Activated CD4-positive, alpha-beta memory T cell treated with anti-CD3 and anti-CD28 coated beads, Interleukin-2, amount 10 ng/mL, durations not matched to agents 7 days and 5 days (primary cell): ENCODE results near the gene C12orf57. TPM values are rescaled to one million over a fixed set of nuclear protein-coding genes. Genes with fewer than 3 reads are reported as not detected.
A peak's percentile ranks its signal among the peaks of the same experiment; 100 is the strongest.

Source experiments
- CTCF ChIA-PET: fragments of 350-600 bp; sonication (Branson Sonifier 250); formaldehyde crosslinking; loops from one replicate; lab custom pipeline; 2021; ENCODE audit warnings: antibody characterized with exemption, inconsistent platforms; lab: Charles Lee
- POLR2A ChIA-PET: fragments of 350-600 bp; sonication (Branson Sonifier 250); formaldehyde crosslinking; loops from one replicate; lab custom pipeline; 2021; ENCODE audit warnings: antibody characterized with exemption; lab: Charles Lee
- DNase-seq: peaks from one replicate; pipeline ENCODE4 v3.0.0-alpha.2; 2020
- H3K27ac Mint-ChIP-seq: one replicate; pipeline ENCODE4 v1.8.0; 2021; ENCODE audit warnings: mild to moderate bottlenecking, mixed read lengths
- H3K27me3 Mint-ChIP-seq: one replicate; pipeline ENCODE4 v1.8.0; 2021; ENCODE audit warnings: mixed read lengths
- H3K36me3 Mint-ChIP-seq: one replicate; pipeline ENCODE4 v1.8.0; 2021; ENCODE audit warnings: low read depth, mixed read lengths
- H3K4me1 Mint-ChIP-seq: one replicate; pipeline ENCODE4 v1.8.0; 2021; ENCODE audit warnings: mixed read lengths
- H3K4me3 Mint-ChIP-seq: one replicate; pipeline ENCODE4 v1.8.0; 2021; ENCODE audit warnings: mild to moderate bottlenecking, mixed read lengths
- H3K9me3 Mint-ChIP-seq: one replicate; pipeline ENCODE4 v1.8.0; 2021; ENCODE audit warnings: mixed read lengths
- total RNA-seq, 2 experiments: library from RNA; stranded (reverse); gene quantifications; one replicate each; pipeline ENCODE4 v1.2.3, GENCODE V29; 2021

The C12orf57 gene
- total RNA-seq, 2 experiments from 2014 or later = 141 TPM

- DNase-seq = no peak
- ChIA-PET POLR2A (interaction anchor here (0.9 to 11.8 kb wide), 12 partner anchors 8 to 157 kb away, joined by 3 to 1188 read pairs (median 8); partner anchors contain the start of genes ATN1, C12orf57, CDCA3 and EMG1), CTCF (interaction anchor here (0.8 to 11.2 kb wide), 10 partner anchors 8 to 162 kb away, joined by 3 to 465 read pairs (median 9); partner anchors contain the start of genes C12orf57, LPCAT3, RNU7-1 and SPSB2)
- Mint-ChIP-seq H3K36me3 (peaks cover 51% of the 10 kb centered on the region), H3K4me1 (peaks cover 79% of the 10 kb centered on the region), H3K27ac (peak overlapping the region; percentile 99), H3K27me3 (no peaks in the 10 kb centered on the region), H3K9me3 (no peaks in the 10 kb centered on the region), H3K4me3 (peak overlapping the region; percentile 94)
Measured at GRCh38 chr12:6951551-6952120, 7.8 kb downstream of the C12orf57 start.

GRCh38 chr12:6952121-6952862, 8.5 kb downstream of the C12orf57 start:
- ChIA-PET CTCF (interaction anchor here (0.8 to 11.2 kb wide), 8 partner anchors 8 to 161 kb away, joined by 3 to 465 read pairs (median 10); partner anchors contain the start of genes C12orf57, RNU7-1 and SPSB2), POLR2A (interaction anchor here (0.8 to 11.8 kb wide), 11 partner anchors 8 to 229 kb away, joined by 3 to 1188 read pairs (median 9); partner anchors contain the start of genes ATN1, C12orf57, CDCA3 and COPS7A)
- Mint-ChIP-seq H3K9me3 (no peaks in the 10 kb centered on the region), H3K4me1 (peaks cover 79% of the 10 kb centered on the region), H3K36me3 (peaks cover 58% of the 10 kb centered on the region), H3K27me3 (no peaks in the 10 kb centered on the region), H3K27ac (peak overlapping the region; percentile 99), H3K4me3 (peak overlapping the region; percentile 94)
- no peak for DNase-seq

GRCh38 chr12:6952863-6953441, 9.1 kb downstream of the C12orf57 start:
- Mint-ChIP-seq H3K27me3 (no peaks in the 10 kb centered on the region), H3K27ac (peak overlapping the region; percentile 99), H3K9me3 (no peaks in the 10 kb centered on the region), H3K4me1 (peaks cover 79% of the 10 kb centered on the region), H3K36me3 (peaks cover 64% of the 10 kb centered on the region), H3K4me3 (peak overlapping the region; percentile 94)
- ChIA-PET CTCF (interaction anchor here (1.0 to 11.2 kb wide), 7 partner anchors 8 to 160 kb away, joined by 4 to 465 read pairs (median 11); partner anchors contain the start of genes C12orf57, RNU7-1 and SPSB2), POLR2A (interaction anchor here (0.8 to 11.8 kb wide), 10 partner anchors 7 to 229 kb away, joined by 3 to 1188 read pairs (median 9); partner anchors contain the start of genes ATN1, C12orf57, CDCA3 and COPS7A)
- DNase-seq = no peak

GRCh38 chr12:6953442-6954315, 9.9 kb downstream of the C12orf57 start:
- no peaks in the 10 kb centered on the region for H3K27me3 Mint-ChIP-seq
- CTCF ChIA-PET = interaction anchor here (1.1 to 11.2 kb wide), 6 partner anchors 7 to 82 kb away, joined by 4 to 465 read pairs (median 10); partner anchors contain the start of genes C12orf57 and RNU7-1

GRCh38 chr12:6954316-6955107, 10.7 kb downstream of the C12orf57 start:
- POLR2A ChIA-PET = interaction anchor here (0.8 to 13.2 kb wide), 7 partner anchors 7 to 153 kb away, joined by 3 to 1188 read pairs (median 3); partner anchors contain the start of genes C12orf57, EMG1, PHB2 and PTPN6
- Mint-ChIP-seq H3K36me3 (peaks cover 80% of the 10 kb centered on the region), H3K4me1 (peaks cover 82% of the 10 kb centered on the region), H3K4me3 (peak overlapping the region; percentile 94), H3K27ac (peak overlapping the region; percentile 99), H3K9me3 (no peaks in the 10 kb centered on the region), H3K27me3 (no peaks in the 10 kb centered on the region)
- CTCF ChIA-PET = interaction anchor here (0.6 to 1.3 kb wide), 4 partner anchors 10 to 82 kb away, joined by 3 to 8 read pairs (median 5); no protein-coding TSS in a partner anchor
- DNase-seq = no peak

More at GRCh38 chr12:6953442-6954315, 9.9 kb downstream of the C12orf57 start:
- POLR2A ChIA-PET = interaction anchor here (0.8 to 13.2 kb wide), 13 partner anchors 6 to 155 kb away, joined by 3 to 1188 read pairs (median 5); partner anchors contain the start of genes ATN1, C12orf57, EMG1 and PHB2
- no peaks in the 10 kb centered on the region for H3K9me3 Mint-ChIP-seq
- DNase-seq = peak; percentile 84
- H3K4me1 Mint-ChIP-seq = peaks cover 81% of the 10 kb centered on the region
- H3K36me3 Mint-ChIP-seq = peaks cover 72% of the 10 kb centered on the region
- H3K4me3 Mint-ChIP-seq = peak overlapping the region; percentile 94
- peak overlapping the region; percentile 99 for H3K27ac Mint-ChIP-seq

- Mint-ChIP-seq H3K9me3 (no peaks in the 10 kb centered on the region), H3K4me1 (peaks cover 83% of the 10 kb centered on the region), H3K27me3 (no peaks in the 10 kb centered on the region), H3K36me3 (peaks cover 86% of the 10 kb centered on the region), H3K27ac (peak overlapping the region; percentile 99), H3K4me3 (peak overlapping the region; percentile 94)
- no peak for DNase-seq
- POLR2A ChIA-PET = interaction anchor here (1.1 to 13.2 kb wide), 2 partner anchors 8 to 11 kb away, joined by 3 to 1188 read pairs; partner anchors contain the start of genes C12orf57, PTPN6 and RNU7-1
- CTCF ChIA-PET = interaction anchor here (0.6 to 12.2 kb wide), 3 partner anchors 7 to 17 kb away, joined by 3 to 465 read pairs (median 8); partner anchors contain the start of genes C12orf57, PTPN6 and RNU7-1
Measured at GRCh38 chr12:6955108-6956020, 11.5 kb downstream of the C12orf57 start.

GRCh38 chr12:6956021-6956727, 12.4 kb downstream of the C12orf57 start:
- H3K4me3 Mint-ChIP-seq = peak overlapping the region; percentile 48
- H3K9me3 Mint-ChIP-seq = no peaks in the 10 kb centered on the region
- POLR2A ChIA-PET = interaction anchor here (1.2 to 13.2 kb wide), 5 partner anchors 8 to 105 kb away, joined by 3 to 1188 read pairs (median 32); partner anchors contain the start of genes C12orf57, CDCA3, EMG1 and PHB2
- no peaks in the 10 kb centered on the region for H3K27me3 Mint-ChIP-seq
- H3K36me3 Mint-ChIP-seq = peaks cover 94% of the 10 kb centered on the region
- DNase-seq = no peak
- H3K27ac Mint-ChIP-seq = peak overlapping the region; percentile 99
- CTCF ChIA-PET = interaction anchor here (1.4 to 12.2 kb wide), 2 partner anchors 8 to 152 kb away, joined by 4 to 465 read pairs; partner anchors contain the start of genes C12orf57, PTPN6 and RNU7-1
- peaks cover 84% of the 10 kb centered on the region for H3K4me1 Mint-ChIP-seq

- CTCF ChIA-PET = interaction anchor here (0.6 to 12.2 kb wide), 5 partner anchors 9 to 151 kb away, joined by 4 to 465 read pairs (median 7); partner anchors contain the start of genes C12orf57, PTPN6, RNU7-1 and SPSB2
Measured at GRCh38 chr12:6957151-6957701, 13.4 kb downstream of the C12orf57 start.

More at GRCh38 chr12:6957151-6957701, 13.4 kb downstream of the C12orf57 start:
- H3K27ac Mint-ChIP-seq = peak overlapping the region; percentile 99
- peak; percentile 58 for DNase-seq
- POLR2A ChIA-PET = interaction anchor here (0.5 to 13.2 kb wide), 11 partner anchors 9 to 422 kb away, joined by 3 to 1188 read pairs (median 15); partner anchors contain the start of genes C12orf57, C1RL, CDCA3 and EMG1
- H3K4me1 Mint-ChIP-seq = peaks cover 95% of the 10 kb centered on the region
- no peaks in the 10 kb centered on the region for H3K27me3 Mint-ChIP-seq
- H3K4me3 Mint-ChIP-seq = peak overlapping the region; percentile 48
- H3K9me3 Mint-ChIP-seq = no peaks in the 10 kb centered on the region
- H3K36me3 Mint-ChIP-seq = peaks cover 96% of the 10 kb centered on the region
